HK-2 (cell line): Measurements from ENCODE around the gene SLAMF1.
"Not testable (repeated sequence)": the region's sequence is repeated elsewhere in the genome, so short reads cannot be mapped to it uniquely, and the experiment has no call there.

Source experiments
- DNase-seq: peaks from one replicate; pipeline ENCODE4 v3.0.0-alpha.2; 2018; ENCODE audit not compliant: unreplicated experiment

SLAMF1 gene

GRCh38 chr1:160605792-160606479 is 40.9 kb downstream of the SLAMF1 start:
- no peak for DNase-seq

- DNase-seq: no peak
Measured at GRCh38 chr1:160605205-160605604, 41.6 kb downstream of the SLAMF1 start.

- no peak for DNase-seq
Measured at GRCh38 chr1:160597705-160598104, 49.1 kb downstream of the SLAMF1 start.

GRCh38 chr1:160597051-160597450 is 49.8 kb downstream of the SLAMF1 start:
- DNase-seq: no peak

- no peak for DNase-seq
Measured at GRCh38 chr1:160590488-160590887, 56.4 kb downstream of the SLAMF1 start.

- no peak for DNase-seq
Measured at GRCh38 chr1:160588468-160588867, 58.4 kb downstream of the SLAMF1 start.

GRCh38 chr1:160584784-160585183 is 62.1 kb downstream of the SLAMF1 start:
- no peak for DNase-seq

- not testable (repeated sequence) for DNase-seq
Measured at GRCh38 chr1:160582976-160583375, 63.9 kb downstream of the SLAMF1 start.

- DNase-seq: no peak
Measured at GRCh38 chr1:160581961-160582360, 64.9 kb downstream of the SLAMF1 start.

GRCh38 chr1:160580221-160580812 is 66.5 kb downstream of the SLAMF1 start:
- no peak for DNase-seq

GRCh38 chr1:160579216-160579701 is 67.6 kb downstream of the SLAMF1 start, which contains the start of gene CD84:
Gene CD84, minus strand, starts transcription at chr1:160579496. Its CDS starts 59 bp downstream, at chr1:160579437.
- DNase-seq: no peak

- DNase-seq: no peak
Measured at GRCh38 chr1:160578525-160579191, 68.2 kb downstream of the SLAMF1 start.

GRCh38 chr1:160578175-160578524 is 68.7 kb downstream of the SLAMF1 start:
- DNase-seq: no peak

GRCh38 chr1:160577671-160578070 is 69.2 kb downstream of the SLAMF1 start:
- DNase-seq: no peak

GRCh38 chr1:160576884-160577283 is 70.0 kb downstream of the SLAMF1 start:
- DNase-seq: no peak

GRCh38 chr1:160576390-160576789 is 70.5 kb downstream of the SLAMF1 start:
- no peak for DNase-seq

- DNase-seq: no peak
Measured at GRCh38 chr1:160575112-160575664, 71.7 kb downstream of the SLAMF1 start.

GRCh38 chr1:160570840-160571239 is 76.0 kb downstream of the SLAMF1 start:
- no peak for DNase-seq

- DNase-seq: no peak
Measured at GRCh38 chr1:160569806-160570205, 77.0 kb downstream of the SLAMF1 start.

GRCh38 chr1:160567858-160568682 is 78.8 kb downstream of the SLAMF1 start:
- no peak for DNase-seq

GRCh38 chr1:160567341-160567740 is 79.5 kb downstream of the SLAMF1 start:
- DNase-seq: no peak

GRCh38 chr1:160565564-160565963 is 81.3 kb downstream of the SLAMF1 start:
- DNase-seq: no peak
